Measurements from ENCODE around the gene ABCC4.
A peak's percentile ranks its signal among the peaks of the same experiment; 100 is the strongest.

ABCC4 gene, protein sequence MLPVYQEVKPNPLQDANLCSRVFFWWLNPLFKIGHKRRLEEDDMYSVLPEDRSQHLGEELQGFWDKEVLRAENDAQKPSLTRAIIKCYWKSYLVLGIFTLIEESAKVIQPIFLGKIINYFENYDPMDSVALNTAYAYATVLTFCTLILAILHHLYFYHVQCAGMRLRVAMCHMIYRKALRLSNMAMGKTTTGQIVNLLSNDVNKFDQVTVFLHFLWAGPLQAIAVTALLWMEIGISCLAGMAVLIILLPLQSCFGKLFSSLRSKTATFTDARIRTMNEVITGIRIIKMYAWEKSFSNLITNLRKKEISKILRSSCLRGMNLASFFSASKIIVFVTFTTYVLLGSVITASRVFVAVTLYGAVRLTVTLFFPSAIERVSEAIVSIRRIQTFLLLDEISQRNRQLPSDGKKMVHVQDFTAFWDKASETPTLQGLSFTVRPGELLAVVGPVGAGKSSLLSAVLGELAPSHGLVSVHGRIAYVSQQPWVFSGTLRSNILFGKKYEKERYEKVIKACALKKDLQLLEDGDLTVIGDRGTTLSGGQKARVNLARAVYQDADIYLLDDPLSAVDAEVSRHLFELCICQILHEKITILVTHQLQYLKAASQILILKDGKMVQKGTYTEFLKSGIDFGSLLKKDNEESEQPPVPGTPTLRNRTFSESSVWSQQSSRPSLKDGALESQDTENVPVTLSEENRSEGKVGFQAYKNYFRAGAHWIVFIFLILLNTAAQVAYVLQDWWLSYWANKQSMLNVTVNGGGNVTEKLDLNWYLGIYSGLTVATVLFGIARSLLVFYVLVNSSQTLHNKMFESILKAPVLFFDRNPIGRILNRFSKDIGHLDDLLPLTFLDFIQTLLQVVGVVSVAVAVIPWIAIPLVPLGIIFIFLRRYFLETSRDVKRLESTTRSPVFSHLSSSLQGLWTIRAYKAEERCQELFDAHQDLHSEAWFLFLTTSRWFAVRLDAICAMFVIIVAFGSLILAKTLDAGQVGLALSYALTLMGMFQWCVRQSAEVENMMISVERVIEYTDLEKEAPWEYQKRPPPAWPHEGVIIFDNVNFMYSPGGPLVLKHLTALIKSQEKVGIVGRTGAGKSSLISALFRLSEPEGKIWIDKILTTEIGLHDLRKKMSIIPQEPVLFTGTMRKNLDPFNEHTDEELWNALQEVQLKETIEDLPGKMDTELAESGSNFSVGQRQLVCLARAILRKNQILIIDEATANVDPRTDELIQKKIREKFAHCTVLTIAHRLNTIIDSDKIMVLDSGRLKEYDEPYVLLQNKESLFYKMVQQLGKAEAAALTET (N-terminal part only)

GRCh38 chr13:95301183-95301967 is at the start of gene ABCC4:
Gene ABCC4 (minus strand): TSS chr13:95301451. CDS start chr13:95301314, 137 bp downstream.
- DNase-seq (ENCODE audit: extremely low spot score, insufficient read length, low read depth) = peak; percentile 78

DNA sequence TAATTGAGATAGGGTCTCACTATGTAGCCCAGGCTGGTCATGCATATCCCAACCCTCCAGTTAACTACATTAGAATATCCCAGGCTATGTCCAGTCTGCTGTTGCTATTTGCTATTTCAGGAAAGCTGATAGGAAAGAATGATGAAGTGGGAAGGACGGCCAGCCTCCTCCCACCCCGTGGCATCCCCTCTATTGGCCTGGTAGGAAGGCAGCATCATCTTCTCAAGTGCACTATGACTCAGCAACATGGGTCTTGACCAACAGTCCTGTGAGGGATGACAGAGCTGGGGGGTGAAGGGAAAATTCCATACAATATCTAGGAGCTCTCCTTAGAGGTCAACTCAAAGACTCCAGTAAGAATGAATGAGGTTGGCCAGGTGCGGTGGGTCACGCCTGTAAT is 48.0 kb upstream of the ABCC4 start:
- DNase-seq (ENCODE audit: extremely low spot score, insufficient read length, low read depth) = no peak
- FAIRE-seq = no peak

More at GRCh38 chr13:95301183-95301967, at the start of gene ABCC4:
- FAIRE-seq = peak; percentile 68

- no peak for DNase-seq (ENCODE audit: extremely low spot score, insufficient read length, low read depth)
- FAIRE-seq = no peak
Observed at GRCh38 chr13:95343944-95344343, 42.7 kb upstream of the ABCC4 start.

DNA sequence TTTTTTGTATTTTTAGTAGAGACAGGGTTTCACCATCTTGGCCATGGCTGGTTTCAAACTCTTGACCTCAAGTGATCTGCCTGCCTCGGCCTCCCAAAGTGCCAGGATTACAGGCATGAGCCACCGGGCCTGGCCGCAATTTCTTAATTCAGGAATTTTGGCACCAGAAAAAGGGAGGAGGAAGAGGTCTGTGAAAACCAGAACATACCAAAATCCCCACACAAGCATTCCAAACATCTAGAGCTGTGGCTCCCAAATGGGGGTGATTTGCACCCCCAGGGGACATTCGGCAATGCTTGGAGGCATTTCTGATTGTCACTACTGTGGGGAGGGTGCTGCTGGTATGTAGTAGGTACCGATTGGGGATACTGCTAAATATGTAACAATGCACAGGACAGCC is 40.2 kb upstream of the ABCC4 start:
- no peak for FAIRE-seq
- no peak for DNase-seq (ENCODE audit: extremely low spot score, insufficient read length, low read depth)

DNA sequence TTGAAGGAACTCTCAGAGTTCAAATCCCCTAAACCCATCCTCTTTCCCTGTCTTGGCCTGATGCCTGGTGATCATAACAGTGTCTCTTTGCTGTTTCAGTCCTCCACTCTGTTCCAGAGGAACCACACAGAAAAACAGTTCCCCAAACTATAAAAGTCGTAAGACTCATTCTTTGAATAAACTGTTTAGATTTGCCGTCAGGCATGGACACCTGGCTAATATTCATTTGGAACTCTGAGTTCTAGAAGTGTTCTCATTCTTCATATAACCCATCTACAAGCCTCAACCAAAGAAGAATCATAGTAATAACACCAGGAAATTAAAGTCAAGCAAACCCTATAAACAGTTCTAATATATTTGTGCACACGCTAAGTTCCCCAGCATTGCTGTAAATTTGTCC is 37.7 kb upstream of the ABCC4 start:
- DNase-seq (ENCODE audit: extremely low spot score, insufficient read length, low read depth) (no peak), FAIRE-seq (no peak)

- FAIRE-seq (no peak), DNase-seq (ENCODE audit: extremely low spot score, insufficient read length, low read depth) (no peak)
Observed at GRCh38 chr13:95337597-95337996, 36.3 kb upstream of the ABCC4 start.

DNA sequence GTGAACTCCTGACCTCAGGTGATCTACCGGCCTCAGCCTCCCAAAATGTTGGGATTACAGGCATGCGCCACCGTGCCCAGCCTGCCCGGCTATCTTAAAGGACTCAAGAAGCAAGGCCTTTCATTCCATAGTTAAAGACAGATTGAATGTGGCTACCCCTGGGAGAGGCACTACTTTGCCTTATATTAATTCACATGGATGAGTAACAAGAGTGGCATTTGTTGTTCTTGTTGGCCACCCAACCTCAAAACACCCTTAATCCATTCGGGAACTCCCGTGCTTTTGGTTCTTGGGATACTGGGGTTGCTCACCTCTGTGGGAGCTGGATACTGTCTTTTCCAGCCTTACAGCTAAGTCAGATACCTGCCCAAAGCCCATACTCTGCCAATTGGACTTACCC is 34.4 kb upstream of the ABCC4 start:
- DNase-seq (ENCODE audit: extremely low spot score, insufficient read length, low read depth) (no peak), FAIRE-seq (no peak)

DNA sequence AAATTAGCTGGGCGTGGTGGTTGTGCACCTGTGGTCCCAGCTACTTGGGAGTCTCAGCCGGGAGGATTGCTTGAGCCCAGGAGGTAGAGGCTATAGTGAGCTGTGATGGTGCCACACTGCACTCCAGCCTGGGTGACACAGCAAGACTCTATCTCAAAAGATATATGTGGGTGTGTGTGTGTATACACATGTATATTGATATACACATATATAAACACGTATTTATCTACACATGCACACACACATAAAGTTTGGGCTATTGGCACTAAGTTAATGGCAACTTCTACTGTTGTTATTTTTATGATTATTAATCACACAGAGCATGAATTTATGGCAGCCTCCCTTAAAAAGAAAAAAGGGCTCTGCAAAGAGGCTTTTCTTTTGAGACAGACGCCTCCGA is 27.1 kb upstream of the ABCC4 start:
- no peak for DNase-seq (ENCODE audit: extremely low spot score, insufficient read length, low read depth)

DNA sequence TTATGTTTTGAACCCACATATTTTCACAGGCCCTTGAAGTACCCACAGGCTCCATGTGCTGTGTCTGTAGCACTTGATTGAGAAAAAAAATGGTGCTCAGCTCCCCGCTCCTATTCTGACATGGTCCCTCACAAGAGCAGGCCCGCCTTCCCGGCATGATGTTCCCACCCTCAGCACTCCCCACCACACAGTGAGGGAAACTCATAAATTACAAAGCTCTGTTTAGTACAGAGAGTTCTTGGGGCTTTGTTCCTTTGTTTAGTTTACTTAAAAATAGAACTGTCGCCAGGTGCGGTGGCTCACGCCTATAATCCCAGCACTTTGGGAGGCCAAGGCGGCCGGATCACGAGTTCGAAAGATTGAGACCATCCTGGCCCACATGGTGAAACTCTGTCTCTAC is 25.9 kb upstream of the ABCC4 start:
- DNase-seq (ENCODE audit: extremely low spot score, insufficient read length, low read depth) = no peak
- no peak for FAIRE-seq

More for the DNA sequence above, 27.1 kb upstream of the ABCC4 start:
- no peak for FAIRE-seq

DNA sequence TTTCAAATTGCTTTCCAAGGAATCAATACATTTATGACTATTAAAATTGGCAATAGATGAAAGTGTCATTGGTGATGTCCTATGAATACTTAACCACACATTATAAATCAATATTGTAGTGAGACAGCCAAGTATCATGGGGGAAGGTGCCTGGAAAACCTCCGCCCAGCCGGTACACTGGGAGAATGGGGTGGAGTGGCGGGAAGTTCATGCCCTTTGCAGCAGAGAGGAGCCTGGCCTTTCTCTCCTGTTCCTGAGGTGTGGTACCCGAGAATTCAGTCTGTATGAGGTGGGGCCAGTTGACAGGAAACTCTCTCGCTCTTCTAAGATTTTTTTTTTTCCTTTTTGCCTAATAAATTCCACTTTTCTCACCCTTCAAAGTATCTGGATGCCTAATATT is 25.4 kb upstream of the ABCC4 start:
- FAIRE-seq = no peak

GRCh38 chr13:95325485-95325884 is 24.2 kb upstream of the ABCC4 start:
- FAIRE-seq (no peak), DNase-seq (ENCODE audit: extremely low spot score, insufficient read length, low read depth) (no peak)

More for the DNA sequence above, 25.4 kb upstream of the ABCC4 start:
- no peak for DNase-seq (ENCODE audit: extremely low spot score, insufficient read length, low read depth)

GRCh38 chr13:95323930-95324662 is 22.8 kb upstream of the ABCC4 start:
- FAIRE-seq = no peak
- no peak for DNase-seq (ENCODE audit: extremely low spot score, insufficient read length, low read depth)

DNA sequence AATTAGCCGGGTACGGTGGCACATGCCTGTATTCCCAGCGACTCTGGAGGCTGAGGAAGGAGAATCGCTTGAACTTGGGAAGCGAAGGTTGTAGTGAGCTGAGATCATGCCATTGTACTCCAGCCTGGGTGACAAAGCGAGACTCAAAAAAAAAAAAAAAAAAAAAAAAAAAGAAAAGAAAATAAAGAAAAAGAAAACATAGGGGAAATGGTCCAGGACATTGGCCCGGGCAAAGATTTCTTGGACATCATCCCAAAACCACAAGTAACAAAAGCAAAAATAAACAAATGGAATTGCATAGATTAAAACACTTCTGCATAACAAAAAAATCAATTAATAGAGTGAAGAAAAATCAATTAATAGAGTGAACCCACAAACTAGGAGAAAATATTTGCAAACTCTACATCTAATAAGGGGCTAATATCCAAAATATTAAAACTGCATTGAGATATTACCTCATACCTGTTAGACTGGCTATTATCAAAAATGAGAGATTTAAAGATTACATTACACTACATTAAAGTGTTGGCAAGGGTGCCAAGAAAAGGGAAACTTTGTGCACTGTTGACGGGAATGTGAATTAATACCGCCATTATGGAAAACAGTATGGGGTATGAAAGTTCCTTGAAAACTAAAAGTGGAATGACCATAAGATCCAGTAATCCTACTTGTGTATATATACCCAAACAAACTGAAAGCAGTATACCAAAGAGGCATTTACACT is 18.5 kb upstream of the ABCC4 start:
- DNase-seq (ENCODE audit: extremely low spot score, insufficient read length, low read depth) = no peak
- no peak for FAIRE-seq

DNA sequence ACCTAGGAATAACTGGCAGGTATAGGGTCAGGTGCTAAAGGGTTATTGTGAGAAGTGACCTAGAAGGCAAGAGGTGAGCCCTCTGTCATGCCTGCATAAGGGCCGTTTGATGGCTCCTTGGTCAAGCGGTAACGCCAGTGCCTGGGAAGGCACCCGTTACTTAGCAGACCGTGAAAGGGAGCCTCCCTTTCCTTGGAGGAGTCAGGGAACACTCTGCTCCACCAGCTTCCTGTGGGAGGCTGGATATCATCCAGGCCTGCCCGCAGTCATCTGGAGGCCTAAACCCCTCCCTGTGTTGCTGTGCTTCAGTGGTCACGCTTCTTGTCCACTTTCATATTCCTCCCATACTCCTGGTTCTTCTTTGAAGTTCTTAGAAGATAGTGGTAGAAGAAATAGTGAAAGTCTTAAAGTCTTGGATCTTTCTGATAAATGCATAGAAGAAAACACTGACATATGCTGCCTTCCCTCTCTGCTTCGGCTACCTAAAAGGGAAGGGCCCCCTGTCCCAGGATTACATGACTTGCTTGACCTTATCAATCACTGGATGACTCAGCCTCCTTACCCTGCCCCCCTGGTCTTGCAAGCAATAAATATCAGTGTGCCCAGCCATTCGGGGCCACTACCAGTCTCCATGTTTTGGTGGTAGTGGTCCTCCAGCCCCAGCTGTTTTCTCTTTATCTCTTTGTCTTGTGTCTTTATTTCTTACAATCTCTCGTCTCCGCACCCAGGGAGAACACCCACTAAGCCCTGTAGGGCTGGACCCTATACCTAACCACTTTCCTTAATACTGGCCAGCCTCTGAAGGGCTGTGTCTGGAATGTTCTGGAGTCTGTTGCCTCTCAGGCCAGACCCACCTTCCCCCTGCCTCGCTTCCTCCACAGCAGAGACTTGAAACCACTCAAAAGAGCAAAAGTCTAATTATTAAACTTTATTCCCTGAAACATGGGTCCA is 16.1 kb upstream of the ABCC4 start:
- FAIRE-seq (no peak), DNase-seq (ENCODE audit: extremely low spot score, insufficient read length, low read depth) (no peak)

- no peak for FAIRE-seq
- DNase-seq (ENCODE audit: extremely low spot score, insufficient read length, low read depth) = no peak
Observed at GRCh38 chr13:95315752-95316151, 14.5 kb upstream of the ABCC4 start.

DNA sequence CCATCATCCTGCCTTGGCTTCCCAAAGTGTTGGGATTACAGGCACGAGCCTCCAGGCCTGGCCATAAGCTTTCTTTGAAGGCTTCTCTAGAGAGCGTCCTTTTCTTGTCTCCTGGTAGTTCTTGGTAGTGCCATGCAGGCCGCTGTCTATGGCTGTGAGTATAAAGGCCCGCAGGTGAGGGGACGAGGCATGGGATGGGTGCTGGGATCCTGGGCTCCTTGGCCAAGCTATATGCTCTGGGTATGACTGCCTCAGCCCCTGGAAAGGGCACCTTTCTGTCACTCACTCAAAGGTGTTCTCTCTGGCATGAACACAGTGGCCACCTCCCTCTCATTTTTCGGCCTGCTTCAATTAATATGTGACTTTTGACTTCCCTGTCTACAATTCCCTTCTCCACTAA is 6.3 kb upstream of the ABCC4 start:
- no peak for FAIRE-seq
- DNase-seq (ENCODE audit: extremely low spot score, insufficient read length, low read depth) = no peak

DNA sequence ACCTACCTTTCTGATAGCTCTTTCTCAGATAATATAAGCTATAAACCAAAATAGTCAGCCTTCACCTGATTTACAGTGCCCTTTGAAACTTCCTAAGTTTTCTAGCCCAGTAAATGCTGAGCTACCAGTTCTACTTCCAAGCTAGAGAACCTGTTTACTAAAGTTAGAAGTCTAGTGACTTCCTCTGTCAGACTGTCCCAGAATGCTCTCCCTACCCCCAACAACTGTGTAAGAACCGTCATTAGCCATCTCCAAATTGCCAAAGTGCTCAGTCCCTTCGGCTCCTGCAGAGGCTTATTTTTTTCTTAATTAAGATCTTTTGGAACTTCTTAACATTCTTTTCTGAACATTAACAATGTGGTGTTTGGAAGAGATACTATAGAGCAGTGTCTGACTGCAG is 3.2 kb upstream of the ABCC4 start:
- DNase-seq (ENCODE audit: extremely low spot score, insufficient read length, low read depth) (no peak), FAIRE-seq (no peak)

Measured in GM18507 (cell line).